Esophagus squamous epithelium (tissue), 4 donors: Measurements from ENCODE around the gene LCE3E.

ENCODE experiments used
- POLR2A ChIP-seq, 4 donors: fragments of 450-650 bp; IDR thresholded peaks; one replicate each; pipeline ENCODE4 v1.6.1; 2017; ENCODE audit warnings: antibody characterized with exemption in 4 of 4, mild to moderate bottlenecking in 4 of 4, moderate library complexity in 3 of 4
- TF ChIP-seq, protein P1 (sequence below), 6 experiments: fragments of 450-650 bp in 4 of 6; fragments of 200-600 bp in 2 of 6; sonication (generic) in 2 of 6; IDR thresholded peaks; one replicate each; pipeline ENCODE4 v1.5.1; 2016 to 2019; ENCODE audit warnings: antibody characterized with exemption in 6 of 6, mild to moderate bottlenecking in 4 of 6, moderate library complexity in 4 of 6

DNA sequence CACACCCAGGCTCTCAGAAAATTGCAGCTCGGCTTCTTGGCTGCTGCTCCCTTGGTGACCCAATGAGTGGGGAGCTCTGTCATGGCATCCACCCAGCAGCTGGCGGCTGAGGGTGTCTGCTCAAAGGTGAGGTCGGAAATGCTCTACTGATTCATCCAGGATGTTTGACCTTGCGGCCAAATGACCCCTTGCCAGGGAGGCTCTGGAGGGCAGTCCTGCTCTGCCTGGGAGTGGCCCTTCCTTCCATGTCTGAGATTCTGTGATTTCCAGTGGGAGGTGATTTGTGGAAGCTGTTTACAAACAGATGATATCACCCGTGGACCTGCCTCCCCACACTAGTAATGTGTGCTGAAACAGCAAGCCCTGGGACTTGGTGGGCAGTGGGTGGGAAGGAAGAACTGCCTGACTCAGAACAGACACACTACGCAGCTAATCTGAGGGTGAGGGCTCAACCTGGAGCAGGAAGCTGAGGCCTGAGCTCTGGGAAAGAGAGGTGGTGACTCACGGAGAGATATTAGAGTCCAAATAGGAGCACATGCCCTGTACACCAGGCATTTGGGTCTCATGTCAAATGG lies 49.3 kb downstream of the LCE3E start:
- no peak for TF ChIP-seq POLR2A (IDR thresholded peaks at IDR 0.05)
- TF ChIP-seq, protein P1, sequence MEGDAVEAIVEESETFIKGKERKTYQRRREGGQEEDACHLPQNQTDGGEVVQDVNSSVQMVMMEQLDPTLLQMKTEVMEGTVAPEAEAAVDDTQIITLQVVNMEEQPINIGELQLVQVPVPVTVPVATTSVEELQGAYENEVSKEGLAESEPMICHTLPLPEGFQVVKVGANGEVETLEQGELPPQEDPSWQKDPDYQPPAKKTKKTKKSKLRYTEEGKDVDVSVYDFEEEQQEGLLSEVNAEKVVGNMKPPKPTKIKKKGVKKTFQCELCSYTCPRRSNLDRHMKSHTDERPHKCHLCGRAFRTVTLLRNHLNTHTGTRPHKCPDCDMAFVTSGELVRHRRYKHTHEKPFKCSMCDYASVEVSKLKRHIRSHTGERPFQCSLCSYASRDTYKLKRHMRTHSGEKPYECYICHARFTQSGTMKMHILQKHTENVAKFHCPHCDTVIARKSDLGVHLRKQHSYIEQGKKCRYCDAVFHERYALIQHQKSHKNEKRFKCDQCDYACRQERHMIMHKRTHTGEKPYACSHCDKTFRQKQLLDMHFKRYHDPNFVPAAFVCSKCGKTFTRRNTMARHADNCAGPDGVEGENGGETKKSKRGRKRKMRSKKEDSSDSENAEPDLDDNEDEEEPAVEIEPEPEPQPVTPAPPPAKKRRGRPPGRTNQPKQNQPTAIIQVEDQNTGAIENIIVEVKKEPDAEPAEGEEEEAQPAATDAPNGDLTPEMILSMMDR (IDR thresholded peaks at IDR 0.05), result no peak
